HCT116 (cell line): Measurements from ENCODE around the gene ZNF839. TPM values are rescaled to one million over a fixed set of nuclear protein-coding genes. Genes with fewer than 3 reads are reported as not detected.

Experiments
- ATAC-seq: fragments of 200-7000 bp; cut with Tn5 transposase; 2 replicates; pipeline ENCODE4 v1.9.1; 2020; ENCODE audit warnings: mild to moderate bottlenecking, moderate library complexity
- BruUV-seq: library from RNA; stranded (reverse); fragments of 400-500 nt; replicated peaks from 2 replicates; lab custom pipeline; 2021; lab: Mats Ljungman, UMichigan
- CTCF ChIA-PET: fragments of 300-600 bp; sonication (Branson Sonifier 250); formaldehyde crosslinking; loops from one replicate; lab custom pipeline; 2021; ENCODE audit warnings: antibody characterized with exemption; lab: Charles Lee
- POLR2A ChIA-PET: fragments of 300-600, 350-600 bp; sonication (Branson Sonifier 250); formaldehyde crosslinking; loops from one replicate; lab custom pipeline; 2021; ENCODE audit warnings: antibody characterized with exemption; lab: Charles Lee
- RAD21 ChIA-PET, 2 experiments: fragments of 300-600 bp; sonication (Branson Sonifier 250); formaldehyde crosslinking; loops; one replicate each; lab custom pipeline; 2023; ENCODE audit warnings: low total read pairs in 2 of 2; ENCODE audit not compliant: uncharacterized antibody in 2 of 2, unreplicated experiment in 2 of 2, low non-redundant PET in 1 of 2; lab: Charles Lee
- DNase-seq: peaks from one replicate; pipeline ENCODE4 v3.0.0-alpha.2; 2010; ENCODE audit warnings: low read depth, low spot score
- H2AFZ ChIP-seq: fragments of 200-600 bp; shearing (Covaris generic), sonication (generic); 2 replicates; pipeline ENCODE4 v1.6.1; 2017; ENCODE audit warnings: low read depth, mixed run types, mixed read lengths, antibody characterized with exemption, low read length; ENCODE audit not compliant: poor library complexity, severe bottlenecking
- H3K27ac ChIP-seq: 2 replicates; pipeline ENCODE4 v1.5.1; 2012; ENCODE audit warnings: low read depth, low read length
- H3K27me3 ChIP-seq: fragments of 200-600 bp; sonication (generic); 2 replicates; pipeline ENCODE4 v1.6.1; 2016; ENCODE audit warnings: mixed run types, low read length, mixed read lengths; ENCODE audit not compliant: insufficient read depth
- H3K36me3 ChIP-seq, 2 experiments: fragments of 200-500 bp in 1 of 2; fragments of 200-600 bp in 1 of 2; sonication (Bioruptor generic) in 1 of 2; sonication (generic) in 1 of 2; 2 replicates each; pipeline versions ENCODE4 v1.5.1 to v1.6.1; 2014 to 2016; ENCODE audit warnings: low read length in 2 of 2, inconsistent platforms in 1 of 2, mixed read lengths in 1 of 2, mixed run types in 1 of 2; ENCODE audit not compliant: insufficient read depth in 2 of 2, control insufficient read depth in 1 of 2
- H3K4me1 ChIP-seq, 2 experiments: fragments of 200-600 bp in 1 of 2; sonication (generic) in 1 of 2; 2 replicates each; pipeline versions ENCODE4 v1.5.1 to v1.6.1; 2012 to 2017; ENCODE audit warnings: low read length in 2 of 2, inconsistent platforms in 1 of 2, mild to moderate bottlenecking in 1 of 2, mixed read lengths in 1 of 2, mixed run types in 1 of 2, moderate library complexity in 1 of 2; ENCODE audit not compliant: insufficient read depth in 2 of 2, control insufficient read depth in 1 of 2
- H3K4me2 ChIP-seq: fragments of 200-600 bp; sonication (generic); 2 replicates; pipeline ENCODE4 v1.6.1; 2017; ENCODE audit warnings: mixed run types, low read length, mixed read lengths
- H3K4me3 ChIP-seq, 2 experiments: fragments of 200-600 bp in 1 of 2; sonication (generic) in 1 of 2; replicated peaks in 1 of 2; 2 replicates each; pipeline ENCODE4 v1.5.1; 2011 to 2016; ENCODE audit warnings: low read length in 2 of 2, control low read depth in 1 of 2, low read depth in 1 of 2, mild to moderate bottlenecking in 1 of 2, mixed read lengths in 1 of 2, mixed run types in 1 of 2
- H3K79me2 ChIP-seq: fragments of 200-600 bp; sonication (generic); 2 replicates; pipeline ENCODE4 v1.6.1; 2017; ENCODE audit warnings: mild to moderate bottlenecking, mixed run types, low read length, moderate library complexity, mixed read lengths; ENCODE audit not compliant: insufficient read depth
- H3K9ac ChIP-seq: fragments of 200-600 bp; sonication (generic); 2 replicates; pipeline ENCODE4 v1.6.1; 2016; ENCODE audit warnings: low read length, mixed read lengths
- H3K9me2 ChIP-seq: fragments of 200-600 bp; sonication (generic), shearing (Covaris generic); 2 replicates; pipeline ENCODE4 v1.6.1; 2017; ENCODE audit warnings: mixed run types, mild to moderate bottlenecking, moderate library complexity; ENCODE audit not compliant: insufficient read depth
- H3K9me3 ChIP-seq, 2 experiments: fragments of 200-500 bp in 1 of 2; fragments of 200-600 bp in 1 of 2; sonication (Bioruptor generic) in 1 of 2; sonication (generic) in 1 of 2; 2 replicates each; pipeline ENCODE4 v1.6.1; 2014 to 2017; ENCODE audit warnings: low read length in 2 of 2, mixed read lengths in 2 of 2, inconsistent platforms in 1 of 2, low read depth in 1 of 2, mild to moderate bottlenecking in 1 of 2, mixed run types in 1 of 2, moderate library complexity in 1 of 2; ENCODE audit not compliant: control insufficient read depth in 1 of 2, insufficient read depth in 1 of 2
- H4K20me1 ChIP-seq: fragments of 200-600 bp; sonication (generic), shearing (Covaris generic); 2 replicates; pipeline ENCODE4 v1.6.1; 2017; ENCODE audit warnings: mixed run types, mild to moderate bottlenecking, moderate library complexity; ENCODE audit not compliant: insufficient read depth
- EGR1 ChIP-seq: IDR thresholded peaks from 2 replicates; pipeline ENCODE4 v1.6.1; 2012; ENCODE audit warnings: low read depth
- EZH2phosphoT487 ChIP-seq: fragments of 200-600 bp; IDR thresholded peaks from 2 replicates; pipeline ENCODE4 v1.6.1; 2018; ENCODE audit warnings: antibody characterized with exemption, borderline replicate concordance
- FOSL1 ChIP-seq: IDR thresholded peaks from 2 replicates; pipeline ENCODE4 v1.6.1; 2012; ENCODE audit warnings: low read depth
- TCF7L2 ChIP-seq: IDR thresholded peaks from 2 replicates; pipeline ENCODE4 v1.7.0; 2011; ENCODE audit warnings: borderline replicate concordance, inconsistent platforms; ENCODE audit not compliant: insufficient read depth, insufficient read length; ENCODE audit errors: extremely low read depth
- intact Hi-C: fragments of 100-400 bp; cut with micrococcal nuclease; formaldehyde crosslinking; loops from 2 replicates; pipeline ENCODE4 v1.10.0; 2022
- total RNA-seq: library from RNA; stranded (reverse); gene quantifications from one replicate; pipeline ENCODE4 v1.2.1, GENCODE V29; 2021; ENCODE audit not compliant: unreplicated experiment

The ZNF839 gene
- total RNA-seq, 1 experiment from 2014 or later = 17.7 TPM

- H3K9me2 ChIP-seq = no peaks in the 10 kb centered on the region
- H3K9me3 ChIP-seq = no peaks in the 10 kb centered on the region
- H3K9ac ChIP-seq = no peak overlapping the region
- no TSS peak for BruUV-seq
- no peak overlapping the region for H2AFZ ChIP-seq
- CTCF ChIA-PET = no interaction called here
- ATAC-seq (no peak), DNase-seq (no peak)
- intact Hi-C loops = no loop called here
- TF ChIP-seq EZH2phosphoT487 (no peak), TCF7L2 (no peak), FOSL1 (peak; percentile 17; the same call in 1 of the 2 replicates), EGR1 (no peak)
- H3K4me1 ChIP-seq = no peaks in the 10 kb centered on the region
- H3K36me3 ChIP-seq = no peaks in the 10 kb centered on the region
- H3K4me3 ChIP-seq = no peak overlapping the region
- no peaks in the 10 kb centered on the region for H3K27me3 ChIP-seq
- POLR2A ChIA-PET = interaction anchor here (0.6 kb wide), 1 partner anchor 73 kb away, joined by 3 read pairs; no protein-coding TSS in a partner anchor
- H3K79me2 ChIP-seq = no peaks in the 10 kb centered on the region
- RAD21 ChIA-PET = no interaction called here
- no peak overlapping the region for H3K27ac ChIP-seq
- no peak overlapping the region for H3K4me2 ChIP-seq
- H4K20me1 ChIP-seq = no peaks in the 10 kb centered on the region
These were observed 70.7 kb downstream of the ZNF839 start for GRCh38 chr14:102390064-102390855.

Other genes with a start within 250 kb of the ZNF839 start
- gene HSP90AA1, start 232.7 kb upstream of the ZNF839 start, total RNA-seq = 1,380 TPM
- gene WDR20, start 179.8 kb upstream of the ZNF839 start, total RNA-seq = 21.1 TPM
- gene MOK, start 14.6 kb upstream of the ZNF839 start, total RNA-seq = 9.4 TPM
- gene CINP, start 43.1 kb downstream of the ZNF839 start, total RNA-seq = 49.1 TPM
- 12.2 TPM for gene TECPR2, start 43.2 kb downstream of the ZNF839 start, total RNA-seq
- 29.0 TPM for gene ANKRD9, start 190.0 kb downstream of the ZNF839 start, total RNA-seq